WTC11 (cell line): Measurements from ENCODE around the gene XPNPEP3. TPM values are rescaled to one million over a fixed set of nuclear protein-coding genes. Genes with fewer than 3 reads are reported as not detected.

Source experiments
- ATAC-seq: fragments of 200-7000 bp; cut with Tn5 transposase; 2 replicates; pipeline ENCODE4 v1.10.0; 2021; ENCODE audit warnings: mild to moderate bottlenecking, moderate library complexity
- CTCF ChIA-PET: fragments of 300-600 bp; sonication (Branson Sonifier 250); formaldehyde crosslinking; loops from one replicate; lab custom pipeline; 2021; ENCODE audit warnings: antibody characterized with exemption; lab: Charles Lee
- POLR2A ChIA-PET: fragments of 350-600 bp; sonication (Branson Sonifier 250); formaldehyde crosslinking; loops from one replicate; lab custom pipeline; 2021; ENCODE audit warnings: antibody characterized with exemption; lab: Charles Lee
- DNase-seq: peaks from one replicate; pipeline ENCODE4 v3.0.0; 2021; ENCODE audit warnings: low spot score
- H3K27ac Mint-ChIP-seq: 2 replicates; pipeline ENCODE4 v1.8.0; 2021; ENCODE audit warnings: mixed read lengths
- H3K27me3 Mint-ChIP-seq: 2 replicates; pipeline ENCODE4 v1.8.0; 2021; ENCODE audit warnings: low read depth, mild to moderate bottlenecking, moderate library complexity, mixed read lengths
- H3K36me3 Mint-ChIP-seq: 2 replicates; pipeline ENCODE4 v1.8.0; 2021; ENCODE audit warnings: mixed read lengths
- H3K4me1 Mint-ChIP-seq: 2 replicates; pipeline ENCODE4 v1.8.0; 2022; ENCODE audit warnings: mixed read lengths
- H3K4me3 Mint-ChIP-seq: 2 replicates; pipeline ENCODE4 v1.8.0; 2021; ENCODE audit warnings: mild to moderate bottlenecking, moderate library complexity, mixed read lengths
- H3K9me3 Mint-ChIP-seq: 2 replicates; pipeline ENCODE4 v1.8.0; 2021; ENCODE audit warnings: mixed read lengths
- NFATC4 ChIP-seq: fragments of 250-450 bp; sonication (Bioruptor Pico); IDR thresholded peaks from 2 replicates; pipeline ENCODE4 v1.9.0; 2021; ENCODE audit warnings: mild to moderate bottlenecking
- NR2C2 ChIP-seq: sonication (generic); formaldehyde crosslinking; IDR thresholded peaks from 2 replicates; pipeline ENCODE4 v1.8.0; 2022; ENCODE audit warnings: mild to moderate bottlenecking, missing genetic modification reagents
- SOX15 ChIP-seq: fragments of 250-450 bp; sonication (Bioruptor Pico); IDR thresholded peaks from 2 replicates; pipeline ENCODE4 v1.9.0; 2021; ENCODE audit warnings: mild to moderate bottlenecking
- TEAD1 ChIP-seq: sonication (generic); formaldehyde crosslinking; IDR thresholded peaks from 2 replicates; pipeline ENCODE4 v1.8.0; 2022; ENCODE audit warnings: mild to moderate bottlenecking, missing genetic modification reagents
- ZNF121 ChIP-seq: sonication (generic); formaldehyde crosslinking; IDR thresholded peaks from 2 replicates; pipeline ENCODE4 v1.8.0; 2023; ENCODE audit warnings: missing genetic modification reagents
- ZNF138 ChIP-seq: sonication (generic); formaldehyde crosslinking; conservative IDR thresholded peaks from 2 replicates; pipeline ENCODE4 v1.8.1; 2022; ENCODE audit warnings: mild to moderate bottlenecking, moderate library complexity, missing genetic modification reagents
- ZNF263 ChIP-seq: sonication (generic); formaldehyde crosslinking; IDR thresholded peaks from 2 replicates; pipeline ENCODE4 v1.8.1; 2022; ENCODE audit warnings: low read depth, mild to moderate bottlenecking, moderate library complexity, missing genetic modification reagents
- total RNA-seq: library from RNA; stranded (reverse); gene quantifications from 3 replicates; pipeline ENCODE4 v1.2.3, GENCODE V29; 2021
- TF ChIP-seq, protein P1 (sequence below): sonication (generic); formaldehyde crosslinking; IDR thresholded peaks from 2 replicates; pipeline ENCODE4 v1.8.0; 2023; ENCODE audit warnings: missing genetic modification reagents
- TF ChIP-seq, protein P2 (sequence below): fragments of 200-600 bp; IDR thresholded peaks from 2 replicates; pipeline ENCODE4 v1.8.0; 2022; ENCODE audit warnings: antibody characterized with exemption
- TF ChIP-seq, protein P3 (sequence below): sonication (generic); formaldehyde crosslinking; conservative IDR thresholded peaks from 2 replicates; pipeline ENCODE4 v1.8.1; 2023; ENCODE audit warnings: mild to moderate bottlenecking, low read depth, missing genetic modification reagents, moderate library complexity
- TF ChIP-seq, protein P4 (sequence below): sonication (generic); formaldehyde crosslinking; conservative IDR thresholded peaks from 2 replicates; pipeline ENCODE4 v1.8.1; 2022; ENCODE audit warnings: mild to moderate bottlenecking, missing genetic modification reagents
- TF ChIP-seq, protein P5 (sequence below): sonication (generic); formaldehyde crosslinking; IDR thresholded peaks from 2 replicates; pipeline ENCODE4 v1.8.1; 2023; ENCODE audit warnings: mild to moderate bottlenecking, missing genetic modification reagents
- TF ChIP-seq, protein P6 (sequence below): sonication (generic); formaldehyde crosslinking; IDR thresholded peaks from 2 replicates; pipeline ENCODE4 v1.8.1; 2022; ENCODE audit warnings: missing genetic modification reagents, borderline replicate concordance

XPNPEP3 gene
- total RNA-seq, 1 experiment from 2014 or later: 28.2 TPM

DNA sequence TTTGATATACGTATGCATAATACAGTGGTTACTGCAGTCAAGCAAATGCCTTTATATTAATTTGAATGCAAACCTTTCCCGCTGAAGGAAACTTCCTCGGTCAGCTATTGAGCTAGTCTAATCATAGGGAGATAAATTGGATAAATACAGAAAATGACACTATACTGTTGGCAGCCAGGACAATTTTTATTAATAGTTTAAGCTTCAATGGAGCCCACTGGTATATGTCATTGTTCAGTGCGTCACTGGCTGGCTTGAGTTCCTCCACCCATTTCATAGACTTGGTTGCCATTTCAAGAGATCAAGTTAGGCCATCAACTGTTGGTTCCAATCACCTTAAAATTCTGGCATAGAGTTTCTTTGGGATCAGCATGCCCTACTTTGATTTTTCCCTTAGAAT lies 37.5 kb downstream of the XPNPEP3 start:
- ATAC-seq (no peak), DNase-seq (no peak)
- no peaks in the 10 kb centered on the region; the same call in 1 of the 2 replicates for H3K27me3 Mint-ChIP-seq
- H3K9me3 Mint-ChIP-seq: no peaks in the 10 kb centered on the region
- 0 out of 2 replicates have a peak, but pooled peaks cover 2% of the 10 kb centered on the region for H3K4me1 Mint-ChIP-seq
- TF ChIP-seq, protein P1, sequence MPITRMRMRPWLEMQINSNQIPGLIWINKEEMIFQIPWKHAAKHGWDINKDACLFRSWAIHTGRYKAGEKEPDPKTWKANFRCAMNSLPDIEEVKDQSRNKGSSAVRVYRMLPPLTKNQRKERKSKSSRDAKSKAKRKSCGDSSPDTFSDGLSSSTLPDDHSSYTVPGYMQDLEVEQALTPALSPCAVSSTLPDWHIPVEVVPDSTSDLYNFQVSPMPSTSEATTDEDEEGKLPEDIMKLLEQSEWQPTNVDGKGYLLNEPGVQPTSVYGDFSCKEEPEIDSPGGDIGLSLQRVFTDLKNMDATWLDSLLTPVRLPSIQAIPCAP (CRISPR knock-in tag): no peak
- no peak for TF ChIP-seq NR2C2 (CRISPR knock-in tag)
- no peak for TF ChIP-seq TEAD1
- TF ChIP-seq ZNF263 (CRISPR knock-in tag): no peak
- TF ChIP-seq, protein P2, sequence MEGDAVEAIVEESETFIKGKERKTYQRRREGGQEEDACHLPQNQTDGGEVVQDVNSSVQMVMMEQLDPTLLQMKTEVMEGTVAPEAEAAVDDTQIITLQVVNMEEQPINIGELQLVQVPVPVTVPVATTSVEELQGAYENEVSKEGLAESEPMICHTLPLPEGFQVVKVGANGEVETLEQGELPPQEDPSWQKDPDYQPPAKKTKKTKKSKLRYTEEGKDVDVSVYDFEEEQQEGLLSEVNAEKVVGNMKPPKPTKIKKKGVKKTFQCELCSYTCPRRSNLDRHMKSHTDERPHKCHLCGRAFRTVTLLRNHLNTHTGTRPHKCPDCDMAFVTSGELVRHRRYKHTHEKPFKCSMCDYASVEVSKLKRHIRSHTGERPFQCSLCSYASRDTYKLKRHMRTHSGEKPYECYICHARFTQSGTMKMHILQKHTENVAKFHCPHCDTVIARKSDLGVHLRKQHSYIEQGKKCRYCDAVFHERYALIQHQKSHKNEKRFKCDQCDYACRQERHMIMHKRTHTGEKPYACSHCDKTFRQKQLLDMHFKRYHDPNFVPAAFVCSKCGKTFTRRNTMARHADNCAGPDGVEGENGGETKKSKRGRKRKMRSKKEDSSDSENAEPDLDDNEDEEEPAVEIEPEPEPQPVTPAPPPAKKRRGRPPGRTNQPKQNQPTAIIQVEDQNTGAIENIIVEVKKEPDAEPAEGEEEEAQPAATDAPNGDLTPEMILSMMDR: no peak
- H3K27ac Mint-ChIP-seq: no peak overlapping the region
- H3K36me3 Mint-ChIP-seq: peaks cover 7% of the 10 kb centered on the region
- ChIA-PET CTCF (no interaction called here), POLR2A (no interaction called here)
- no peak overlapping the region for H3K4me3 Mint-ChIP-seq

DNA sequence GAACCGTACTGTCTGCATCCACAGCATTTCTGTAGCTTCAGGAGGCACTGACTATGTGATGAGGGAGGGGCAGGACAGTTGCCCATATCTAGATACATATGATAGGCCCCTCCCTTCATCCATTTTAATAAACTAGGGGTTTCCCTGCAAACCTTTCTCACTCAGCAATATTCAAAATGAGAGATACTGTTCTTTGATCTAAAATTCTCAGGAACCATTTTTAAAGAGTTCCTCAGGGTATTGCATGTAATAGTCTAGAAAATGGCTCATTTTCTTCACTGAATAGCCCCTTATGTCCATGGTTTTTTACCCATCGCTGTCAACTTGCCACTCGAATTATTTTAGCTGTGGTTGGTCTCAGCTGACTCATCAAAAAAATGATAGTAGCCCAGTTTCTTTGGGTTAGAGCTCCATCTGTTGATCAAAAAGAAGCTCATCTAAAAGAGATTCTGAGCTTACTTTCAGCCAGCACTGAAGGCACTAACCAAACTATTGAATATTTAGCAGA lies 42.0 kb downstream of the XPNPEP3 start:
- Mint-ChIP-seq H3K27me3 (no peaks in the 10 kb centered on the region; the same call in 1 of the 2 replicates), H3K9me3 (no peaks in the 10 kb centered on the region), H3K36me3 (no peaks in the 10 kb centered on the region), H3K4me1 (0 out of 2 replicates have a peak, but pooled peaks cover 2% of the 10 kb centered on the region), H3K4me3 (no peak overlapping the region), H3K27ac (no peak overlapping the region; the same call in 1 of the 2 replicates)
- POLR2A ChIA-PET: interaction anchor here (0.6 to 1.0 kb wide), 3 partner anchors 12 to 43 kb away, joined by 3 read pairs; no protein-coding TSS in a partner anchor
- DNase-seq: no peak
- CTCF ChIA-PET: interaction anchor here (0.6 to 1.5 kb wide), 36 partner anchors 9 to 551 kb away, joined by 3 to 18 read pairs (median 4); partner anchors contain the start of gene ST13
- TF ChIP-seq, protein P3, sequence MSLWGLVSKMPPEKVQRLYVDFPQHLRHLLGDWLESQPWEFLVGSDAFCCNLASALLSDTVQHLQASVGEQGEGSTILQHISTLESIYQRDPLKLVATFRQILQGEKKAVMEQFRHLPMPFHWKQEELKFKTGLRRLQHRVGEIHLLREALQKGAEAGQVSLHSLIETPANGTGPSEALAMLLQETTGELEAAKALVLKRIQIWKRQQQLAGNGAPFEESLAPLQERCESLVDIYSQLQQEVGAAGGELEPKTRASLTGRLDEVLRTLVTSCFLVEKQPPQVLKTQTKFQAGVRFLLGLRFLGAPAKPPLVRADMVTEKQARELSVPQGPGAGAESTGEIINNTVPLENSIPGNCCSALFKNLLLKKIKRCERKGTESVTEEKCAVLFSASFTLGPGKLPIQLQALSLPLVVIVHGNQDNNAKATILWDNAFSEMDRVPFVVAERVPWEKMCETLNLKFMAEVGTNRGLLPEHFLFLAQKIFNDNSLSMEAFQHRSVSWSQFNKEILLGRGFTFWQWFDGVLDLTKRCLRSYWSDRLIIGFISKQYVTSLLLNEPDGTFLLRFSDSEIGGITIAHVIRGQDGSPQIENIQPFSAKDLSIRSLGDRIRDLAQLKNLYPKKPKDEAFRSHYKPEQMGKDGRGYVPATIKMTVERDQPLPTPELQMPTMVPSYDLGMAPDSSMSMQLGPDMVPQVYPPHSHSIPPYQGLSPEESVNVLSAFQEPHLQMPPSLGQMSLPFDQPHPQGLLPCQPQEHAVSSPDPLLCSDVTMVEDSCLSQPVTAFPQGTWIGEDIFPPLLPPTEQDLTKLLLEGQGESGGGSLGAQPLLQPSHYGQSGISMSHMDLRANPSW (CRISPR knock-in tag): no peak
- TF ChIP-seq ZNF138 (CRISPR knock-in tag): no peak
- no peak for ATAC-seq

DNA sequence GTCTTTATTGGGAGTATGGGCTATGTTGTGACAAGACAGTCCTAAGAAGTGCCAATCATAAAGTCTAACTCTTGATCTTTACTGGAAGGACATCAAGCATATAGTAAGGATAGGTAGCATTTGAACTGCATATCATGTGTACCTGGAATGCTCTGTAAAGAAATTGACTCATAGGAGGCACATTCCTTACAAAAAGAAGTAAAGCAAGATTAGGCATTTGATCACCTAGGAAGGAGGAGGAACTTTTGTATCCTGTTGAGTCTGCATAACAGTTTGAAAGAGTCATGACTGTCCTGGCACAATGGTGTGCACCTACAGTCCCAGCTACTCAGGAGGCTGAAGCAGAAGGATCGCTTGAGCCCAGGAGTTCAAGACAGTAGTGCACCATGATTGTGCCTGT lies 47.2 kb downstream of the XPNPEP3 start:
- ATAC-seq (no peak), DNase-seq (no peak)
- H3K27me3 Mint-ChIP-seq: no peaks in the 10 kb centered on the region
- no peaks in the 10 kb centered on the region for H3K9me3 Mint-ChIP-seq
- peaks cover 6% of the 10 kb centered on the region for H3K36me3 Mint-ChIP-seq
- 0 out of 2 replicates have a peak, but pooled peaks cover 2% of the 10 kb centered on the region for H3K4me1 Mint-ChIP-seq
- ChIA-PET POLR2A (no interaction called here), CTCF (no interaction called here)
- no peak overlapping the region for H3K4me3 Mint-ChIP-seq
- no peak overlapping the region for H3K27ac Mint-ChIP-seq
- TF ChIP-seq, protein P4, sequence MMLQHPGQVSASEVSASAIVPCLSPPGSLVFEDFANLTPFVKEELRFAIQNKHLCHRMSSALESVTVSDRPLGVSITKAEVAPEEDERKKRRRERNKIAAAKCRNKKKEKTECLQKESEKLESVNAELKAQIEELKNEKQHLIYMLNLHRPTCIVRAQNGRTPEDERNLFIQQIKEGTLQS (CRISPR knock-in tag): no peak
- TF ChIP-seq SOX15 (CRISPR knock-in tag) (no peak), ZNF121 (CRISPR knock-in tag) (0 out of 2 replicates have a peak, but pooled peaks have one; percentile 4), NFATC4 (CRISPR knock-in tag) (no peak)
- TF ChIP-seq, protein P5, sequence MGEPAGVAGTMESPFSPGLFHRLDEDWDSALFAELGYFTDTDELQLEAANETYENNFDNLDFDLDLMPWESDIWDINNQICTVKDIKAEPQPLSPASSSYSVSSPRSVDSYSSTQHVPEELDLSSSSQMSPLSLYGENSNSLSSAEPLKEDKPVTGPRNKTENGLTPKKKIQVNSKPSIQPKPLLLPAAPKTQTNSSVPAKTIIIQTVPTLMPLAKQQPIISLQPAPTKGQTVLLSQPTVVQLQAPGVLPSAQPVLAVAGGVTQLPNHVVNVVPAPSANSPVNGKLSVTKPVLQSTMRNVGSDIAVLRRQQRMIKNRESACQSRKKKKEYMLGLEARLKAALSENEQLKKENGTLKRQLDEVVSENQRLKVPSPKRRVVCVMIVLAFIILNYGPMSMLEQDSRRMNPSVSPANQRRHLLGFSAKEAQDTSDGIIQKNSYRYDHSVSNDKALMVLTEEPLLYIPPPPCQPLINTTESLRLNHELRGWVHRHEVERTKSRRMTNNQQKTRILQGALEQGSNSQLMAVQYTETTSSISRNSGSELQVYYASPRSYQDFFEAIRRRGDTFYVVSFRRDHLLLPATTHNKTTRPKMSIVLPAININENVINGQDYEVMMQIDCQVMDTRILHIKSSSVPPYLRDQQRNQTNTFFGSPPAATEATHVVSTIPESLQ (CRISPR knock-in tag): no peak
- TF ChIP-seq, protein P6, sequence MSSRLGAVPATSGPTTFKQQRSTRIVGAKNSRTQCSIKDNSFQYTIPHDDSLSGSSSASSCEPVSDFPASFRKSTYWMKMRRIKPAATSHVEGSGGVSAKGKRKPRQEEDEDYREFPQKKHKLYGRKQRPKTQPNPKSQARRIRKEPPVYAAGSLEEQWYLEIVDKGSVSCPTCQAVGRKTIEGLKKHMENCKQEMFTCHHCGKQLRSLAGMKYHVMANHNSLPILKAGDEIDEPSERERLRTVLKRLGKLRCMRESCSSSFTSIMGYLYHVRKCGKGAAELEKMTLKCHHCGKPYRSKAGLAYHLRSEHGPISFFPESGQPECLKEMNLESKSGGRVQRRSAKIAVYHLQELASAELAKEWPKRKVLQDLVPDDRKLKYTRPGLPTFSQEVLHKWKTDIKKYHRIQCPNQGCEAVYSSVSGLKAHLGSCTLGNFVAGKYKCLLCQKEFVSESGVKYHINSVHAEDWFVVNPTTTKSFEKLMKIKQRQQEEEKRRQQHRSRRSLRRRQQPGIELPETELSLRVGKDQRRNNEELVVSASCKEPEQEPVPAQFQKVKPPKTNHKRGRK (CRISPR knock-in tag): no peak
